GM12872 (cell line): ENCODE data around the gene LRRN4CL.

ENCODE experiments used
- TF ChIP-seq, protein P1 (sequence below): IDR thresholded peaks from 3 replicates; pipeline ENCODE4 v1.5.1; 2011; ENCODE audit warnings: low read depth, mild to moderate bottlenecking, low read length, moderate library complexity; ENCODE audit not compliant: insufficient read depth

Gene LRRN4CL

DNA sequence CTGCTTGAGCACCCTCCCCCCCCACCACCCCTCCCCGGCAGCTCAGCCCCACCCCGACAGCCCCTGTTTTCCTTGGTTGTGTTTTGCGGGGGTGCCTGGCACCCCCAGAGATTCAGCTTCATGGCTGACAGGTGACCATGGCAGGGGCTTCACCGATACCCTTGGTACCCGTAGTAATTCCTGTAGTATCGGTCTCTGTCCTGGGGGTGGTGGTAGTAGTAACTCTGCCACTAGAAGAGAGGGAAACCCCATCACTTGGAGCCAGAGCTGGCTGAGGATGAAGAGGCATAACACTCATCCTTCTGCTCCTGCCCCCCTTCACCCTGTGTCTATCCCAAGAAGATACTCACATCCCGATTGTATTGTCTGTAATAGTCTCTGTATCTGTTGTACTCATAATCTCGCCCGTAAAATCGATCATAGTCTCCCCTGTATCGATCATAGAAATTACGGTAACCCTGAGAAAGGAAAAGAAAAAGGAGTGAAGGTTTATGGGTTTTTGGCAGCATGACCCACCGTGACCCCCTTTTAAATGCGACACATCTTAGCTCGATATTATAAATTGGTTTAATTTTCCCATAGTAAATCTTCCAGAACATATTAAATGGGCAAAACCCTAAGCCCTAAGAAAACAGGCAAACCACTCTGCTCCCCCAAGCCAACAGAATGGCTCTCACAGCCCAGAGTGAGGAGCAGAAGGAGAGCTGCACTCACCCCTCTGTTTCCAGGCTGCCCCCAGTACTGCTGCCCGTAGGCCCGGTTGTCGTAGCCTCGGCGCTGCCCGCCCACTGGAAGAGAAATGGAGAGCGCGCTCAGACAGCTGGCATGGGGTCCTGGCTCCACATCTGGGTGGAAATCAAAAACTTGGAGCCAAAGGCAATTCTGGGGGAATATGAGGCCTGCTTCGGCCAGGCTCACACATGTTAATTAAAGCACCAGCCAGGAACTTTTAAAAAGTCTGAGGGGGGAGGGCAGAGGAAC, 26.1 kb upstream of the LRRN4CL start:
- TF ChIP-seq, protein P1, sequence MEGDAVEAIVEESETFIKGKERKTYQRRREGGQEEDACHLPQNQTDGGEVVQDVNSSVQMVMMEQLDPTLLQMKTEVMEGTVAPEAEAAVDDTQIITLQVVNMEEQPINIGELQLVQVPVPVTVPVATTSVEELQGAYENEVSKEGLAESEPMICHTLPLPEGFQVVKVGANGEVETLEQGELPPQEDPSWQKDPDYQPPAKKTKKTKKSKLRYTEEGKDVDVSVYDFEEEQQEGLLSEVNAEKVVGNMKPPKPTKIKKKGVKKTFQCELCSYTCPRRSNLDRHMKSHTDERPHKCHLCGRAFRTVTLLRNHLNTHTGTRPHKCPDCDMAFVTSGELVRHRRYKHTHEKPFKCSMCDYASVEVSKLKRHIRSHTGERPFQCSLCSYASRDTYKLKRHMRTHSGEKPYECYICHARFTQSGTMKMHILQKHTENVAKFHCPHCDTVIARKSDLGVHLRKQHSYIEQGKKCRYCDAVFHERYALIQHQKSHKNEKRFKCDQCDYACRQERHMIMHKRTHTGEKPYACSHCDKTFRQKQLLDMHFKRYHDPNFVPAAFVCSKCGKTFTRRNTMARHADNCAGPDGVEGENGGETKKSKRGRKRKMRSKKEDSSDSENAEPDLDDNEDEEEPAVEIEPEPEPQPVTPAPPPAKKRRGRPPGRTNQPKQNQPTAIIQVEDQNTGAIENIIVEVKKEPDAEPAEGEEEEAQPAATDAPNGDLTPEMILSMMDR: no peak

DNA sequence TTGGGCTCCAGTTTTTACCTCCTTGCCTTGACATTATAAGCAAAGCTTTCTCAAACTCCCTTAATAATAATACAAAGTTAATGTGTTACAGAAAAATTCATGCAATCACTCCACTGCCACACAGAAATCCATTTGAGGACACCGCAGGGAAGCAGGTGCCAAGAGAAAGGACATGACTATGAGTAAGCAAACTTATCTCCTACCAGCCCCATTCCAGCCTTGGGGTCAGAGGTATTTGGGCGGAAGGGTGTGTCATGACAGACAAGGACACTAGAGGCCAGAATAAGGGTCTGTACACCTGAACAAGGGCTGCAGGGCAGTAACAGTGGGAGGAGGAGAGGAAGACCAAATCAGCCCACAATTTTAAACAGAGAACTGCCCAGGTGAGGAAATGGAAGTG, 24.0 kb upstream of the LRRN4CL start:
- TF ChIP-seq, protein P1: no peak

DNA sequence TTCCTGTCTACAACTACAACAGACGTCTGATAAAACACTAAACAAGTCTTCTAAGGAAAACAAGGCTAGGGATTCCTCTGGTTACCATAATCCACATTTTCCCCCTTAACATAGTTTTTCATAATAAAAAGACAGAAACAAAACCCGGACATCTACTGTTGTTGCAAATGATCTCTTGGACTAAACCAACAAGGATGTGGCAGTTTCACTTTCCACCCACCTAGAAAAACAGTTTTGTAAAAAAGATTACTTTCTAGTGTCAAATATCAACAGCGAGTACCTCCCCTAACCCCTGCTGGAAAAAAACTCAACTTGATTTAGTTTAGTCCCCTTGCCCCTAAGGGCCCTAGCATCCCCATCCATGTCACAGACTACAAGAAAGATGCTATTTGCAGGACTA, 23.5 kb upstream of the LRRN4CL start:
- TF ChIP-seq, protein P1: no peak

DNA sequence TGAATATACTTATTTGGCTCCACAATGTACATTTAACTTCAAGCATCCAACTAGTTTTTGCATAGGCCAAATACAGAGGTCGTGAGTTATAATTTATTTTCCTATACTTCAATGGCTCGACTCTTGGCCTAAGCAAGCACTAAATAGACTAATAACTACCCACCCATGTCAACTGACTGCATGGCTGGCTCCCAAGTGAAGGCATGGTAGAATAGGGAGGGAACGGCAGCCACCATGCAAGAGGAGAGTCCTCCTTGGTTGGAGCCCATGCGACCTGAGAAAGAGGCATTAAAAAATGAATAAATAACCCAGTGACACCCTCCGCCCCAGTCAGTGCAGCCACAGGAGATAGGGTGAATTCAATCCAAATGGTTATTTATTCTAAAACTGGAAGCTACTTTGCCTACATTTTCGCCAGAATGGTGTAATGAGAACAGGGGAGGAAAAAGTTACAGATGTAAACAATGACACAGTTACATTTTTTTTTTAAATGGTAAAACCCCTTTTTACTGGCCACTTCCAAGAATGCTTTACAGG, 23.0 kb upstream of the LRRN4CL start:
- TF ChIP-seq, protein P1: no peak

DNA sequence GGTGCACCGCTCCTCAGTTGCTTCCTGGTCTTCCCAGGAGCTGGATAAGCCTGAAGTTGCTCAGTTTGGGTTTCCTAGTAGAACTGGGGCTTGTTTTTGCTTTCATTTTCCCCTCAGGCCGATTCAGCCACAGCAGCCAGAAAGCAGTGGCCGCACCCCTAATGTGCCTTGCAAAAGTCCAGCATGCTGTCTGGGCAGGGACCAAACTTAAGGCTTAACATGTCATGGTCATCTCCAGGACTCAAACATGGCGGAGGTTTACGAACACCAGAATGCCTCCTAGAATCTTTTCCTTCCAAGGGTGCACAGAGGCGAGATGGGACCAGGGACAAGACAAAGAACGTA, 20.6 kb upstream of the LRRN4CL start:
- TF ChIP-seq, protein P1: no peak

DNA sequence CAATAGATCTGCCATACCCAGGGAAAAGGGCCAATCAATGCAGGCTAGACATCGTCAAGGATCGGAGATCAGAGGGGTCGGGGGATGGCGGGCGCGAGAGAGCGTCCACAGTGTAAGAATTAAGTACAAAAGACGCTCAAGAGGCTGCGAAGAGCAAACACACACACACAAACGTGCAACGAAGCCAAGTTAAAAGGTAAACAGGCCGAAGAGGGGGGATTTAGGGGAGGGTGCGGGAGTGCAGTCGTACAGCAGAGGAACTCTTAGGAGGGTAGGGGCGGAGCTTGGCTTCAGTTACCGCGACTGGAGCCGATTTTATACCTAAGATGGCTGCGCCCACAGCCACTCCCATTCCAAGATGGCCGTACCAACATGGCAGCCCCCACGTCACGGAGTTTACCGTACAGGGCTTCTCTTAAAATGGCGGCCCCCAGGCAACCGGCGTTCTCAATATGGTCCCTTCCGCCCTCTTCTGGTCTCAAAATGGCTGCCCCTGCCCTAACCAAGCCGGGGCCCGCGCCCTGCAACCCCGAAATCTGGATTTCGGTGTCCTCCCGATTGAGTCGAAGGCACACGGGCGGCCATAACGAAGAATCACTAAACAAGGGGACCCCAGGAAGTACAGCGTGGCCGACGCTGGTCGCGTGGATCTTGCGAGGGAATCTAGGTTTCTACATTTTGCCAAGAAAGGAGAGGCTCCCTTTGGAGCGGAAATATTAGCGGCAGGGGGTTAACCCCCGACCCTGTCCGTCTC, 20.1 kb upstream of the LRRN4CL start:
- TF ChIP-seq, protein P1: no peak

DNA sequence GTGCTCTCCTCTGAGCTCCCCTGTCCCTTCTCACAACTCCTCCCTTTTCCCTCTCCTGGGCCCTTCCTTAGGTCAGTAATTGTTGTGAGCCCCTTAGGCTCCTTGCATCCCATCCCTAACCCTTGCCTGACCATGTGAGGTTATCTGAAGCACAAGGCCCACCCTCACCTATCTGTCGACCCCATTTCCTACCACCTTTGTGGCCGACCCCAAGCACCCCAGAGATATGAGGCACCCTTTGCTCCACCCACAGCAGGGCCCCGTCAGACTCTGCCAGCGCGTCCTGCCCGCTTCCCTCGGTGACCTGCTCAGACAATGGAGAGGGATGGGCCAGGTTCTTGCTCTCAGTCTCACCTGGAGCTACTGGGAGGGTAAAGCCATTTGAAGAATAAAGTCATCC, 19.5 kb upstream of the LRRN4CL start:
- TF ChIP-seq, protein P1: no peak
